Endothelial cell of umbilical vein (primary cell): Measurements from ENCODE around the gene ADGRL3. TPM values are rescaled to one million over a fixed set of nuclear protein-coding genes. Genes with fewer than 3 reads are reported as not detected.
"Not testable (repeated sequence)": the region's sequence is repeated elsewhere in the genome, so short reads cannot be mapped to it uniquely, and the experiment has no call there.

Source experiments
- BruUV-seq: library from RNA; stranded (reverse); fragments of 400-500 nt; replicated peaks from 2 replicates; lab custom pipeline; 2021; lab: Mats Ljungman, UMichigan
- CTCF ChIA-PET: fragments of 300-600, 350-600 bp; sonication (Branson Sonifier 250); formaldehyde crosslinking; loops from one replicate; lab custom pipeline; 2021; ENCODE audit warnings: antibody characterized with exemption, inconsistent platforms; lab: Charles Lee
- POLR2A ChIA-PET: fragments of 300-600, 350-600 bp; sonication (Branson Sonifier 250); formaldehyde crosslinking; loops from one replicate; lab custom pipeline; 2021; ENCODE audit warnings: antibody characterized with exemption, inconsistent platforms; lab: Charles Lee
- DNase-seq: peaks from one replicate; pipeline ENCODE4 v3.0.0-alpha.2; 2011; ENCODE audit warnings: low read depth, low spot score
- FAIRE-seq: peaks from 2 replicates; lab custom pipeline; 2011; peaks lifted over from hg19 to GRCh38; lab: Jason Lieb, UNC
- H2AFZ ChIP-seq: 2 replicates; pipeline ENCODE4 v1.6.0; 2012; ENCODE audit warnings: low read depth, low read length, control low read depth, inconsistent platforms
- H3K27ac ChIP-seq: 2 replicates; pipeline ENCODE4 v1.5.1; 2011; ENCODE audit warnings: low read depth, mild to moderate bottlenecking, control low read depth, low read length, moderate library complexity; ENCODE audit not compliant: insufficient read depth
- H3K27me3 ChIP-seq, 2 experiments: 2 replicates each; pipeline versions ENCODE4 v1.6.0 to v1.6.1; 2011; ENCODE audit warnings: low read length in 2 of 2, mixed read lengths in 1 of 2; ENCODE audit not compliant: control insufficient read depth in 2 of 2, insufficient read depth in 2 of 2
- H3K36me3 ChIP-seq, 2 experiments: 2 replicates in 1 of 2; 3 replicates in 1 of 2; pipeline ENCODE4 v1.5.1; 2011; ENCODE audit warnings: low read length in 2 of 2, mild to moderate bottlenecking in 1 of 2, moderate library complexity in 1 of 2; ENCODE audit not compliant: control insufficient read depth in 2 of 2, insufficient read depth in 2 of 2; ENCODE audit errors: extremely low read depth in 1 of 2
- H3K4me1 ChIP-seq: 3 replicates; pipeline ENCODE4 v1.5.1; 2011; ENCODE audit warnings: mild to moderate bottlenecking, low read length; ENCODE audit not compliant: control insufficient read depth, insufficient read depth; ENCODE audit errors: extremely low read depth
- H3K4me2 ChIP-seq: 2 replicates; pipeline ENCODE4 v1.6.1; 2011; ENCODE audit warnings: low read length, control low read depth, mixed read lengths; ENCODE audit not compliant: insufficient read depth
- H3K4me3 ChIP-seq, 3 experiments: fragments of 200-600 bp in 1 of 3; sonication (generic), shearing (Covaris generic) in 1 of 3; replicated peaks in 1 of 3; 2 replicates each; pipeline ENCODE4 v1.5.1; 2011 to 2016; ENCODE audit warnings: control low read depth in 3 of 3, low read length in 3 of 3, mild to moderate bottlenecking in 2 of 3, inconsistent platforms in 1 of 3, low read depth in 1 of 3, moderate library complexity in 1 of 3; ENCODE audit not compliant: insufficient read depth in 1 of 3
- H3K79me2 ChIP-seq: 2 replicates; pipeline ENCODE4 v1.6.0; 2012; ENCODE audit warnings: low read length, inconsistent platforms; ENCODE audit not compliant: control insufficient read depth, insufficient read depth
- H3K9ac ChIP-seq: replicated peaks from 2 replicates; pipeline ENCODE3; 2011; ENCODE audit warnings: low read length, control low read depth; ENCODE audit not compliant: insufficient read depth; ENCODE audit errors: extremely low read depth
- H3K9me1 ChIP-seq: replicated peaks from 3 replicates; pipeline ENCODE4 v1.6.0; 2011; ENCODE audit warnings: mild to moderate bottlenecking, low read length; ENCODE audit not compliant: control insufficient read depth, insufficient read depth; ENCODE audit errors: extremely low read depth
- H3K9me3 ChIP-seq: replicated peaks from 2 replicates; pipeline ENCODE4 v1.5.1; 2012; ENCODE audit warnings: low read length, inconsistent platforms; ENCODE audit not compliant: control insufficient read depth, insufficient read depth
- H4K20me1 ChIP-seq: replicated peaks from 2 replicates; pipeline ENCODE3; 2011; ENCODE audit warnings: mild to moderate bottlenecking, low read length; ENCODE audit not compliant: control insufficient read depth, insufficient read depth; ENCODE audit errors: extremely low read depth
- EZH2 ChIP-seq: IDR thresholded peaks from 2 replicates; pipeline ENCODE4 v1.6.1; 2012; ENCODE audit warnings: borderline replicate concordance, low read depth, mild to moderate bottlenecking, moderate library complexity, low read length, inconsistent platforms; ENCODE audit not compliant: severe bottlenecking
- FOS ChIP-seq: IDR thresholded peaks from 2 replicates; pipeline ENCODE4 v1.6.1; 2011; ENCODE audit warnings: mild to moderate bottlenecking, low read length, moderate library complexity, borderline replicate concordance; ENCODE audit not compliant: insufficient read depth
- GATA2 ChIP-seq: IDR thresholded peaks from 2 replicates; pipeline ENCODE4 v1.7.0; 2011; ENCODE audit warnings: low read depth, mild to moderate bottlenecking, moderate library complexity, mixed read lengths, low read length; ENCODE audit not compliant: insufficient read length, insufficient read depth
- JUN ChIP-seq: IDR thresholded peaks from 2 replicates; pipeline ENCODE4 v1.6.1; 2011; ENCODE audit warnings: borderline replicate concordance, low read depth; ENCODE audit not compliant: insufficient read length, insufficient read depth
- MYC ChIP-seq: IDR thresholded peaks from one replicate; pipeline ENCODE4 v1.6.1; 2011; ENCODE audit warnings: mild to moderate bottlenecking, low read depth, low read length
- POLR2A ChIP-seq: IDR thresholded peaks from 2 replicates; pipeline ENCODE4 v1.6.1; 2012; ENCODE audit warnings: low read depth, mild to moderate bottlenecking, control low read depth, low read length
- POLR2AphosphoS5 ChIP-seq: IDR thresholded peaks from 2 replicates; pipeline ENCODE4 v1.6.1; 2012; ENCODE audit warnings: low read depth, mild to moderate bottlenecking, control low read depth, low read length, moderate library complexity; ENCODE audit not compliant: insufficient read depth
- dilution Hi-C: fragments of 300-500 bp; cut with MboI; formaldehyde crosslinking; loops from one replicate; pipeline ENCODE4 v1.15.0; 2019; ENCODE audit warnings: low sequenced_read_pairs; ENCODE audit not compliant: extremely low pct_ligation_motif_present
- intact Hi-C: fragments of 100-400 bp; cut with micrococcal nuclease; formaldehyde crosslinking; loops from one replicate; pipeline ENCODE4 v1.10.0; 2022
- polyA plus RNA-seq, 4 experiments: library from polyadenylated mRNA; depleted of rRNA in 3 of 4; stranded (reverse) in 3 of 4; unstranded in 1 of 4; fragments of >200 nt; gene quantifications; 2 replicates each; pipeline versions ENCODE4 v1.2.1 to v1.2.3, GENCODE V29; 2011 to 2012; ENCODE audit warnings: missing spikeins in 1 of 4
- total RNA-seq: library from RNA; stranded (reverse); gene quantifications from 2 replicates; pipeline ENCODE4 v1.2.3, GENCODE V29; 2021
- TF ChIP-seq, protein P1 (sequence below), 2 donors: IDR thresholded peaks; 1 replicate in 1 of 2; 2 replicates in 1 of 2; pipeline ENCODE4 v1.5.1; 2011; ENCODE audit warnings: low read length in 2 of 2, mild to moderate bottlenecking in 2 of 2, moderate library complexity in 2 of 2, control low read depth in 1 of 2, inconsistent platforms in 1 of 2, low read depth in 1 of 2; ENCODE audit not compliant: insufficient read depth in 1 of 2; ENCODE audit errors: extremely low read depth in 1 of 2
- TF ChIP-seq, protein P2 (sequence below): IDR thresholded peaks from 2 replicates; pipeline ENCODE4 v1.6.1; 2011; ENCODE audit not compliant: insufficient read depth, insufficient read length

ADGRL3 gene
- total and polyA plus RNA-seq, 2 donors (not counting 3 experiments of a cell fraction or from before 2014, with no cell fraction given): not detected

DNA sequence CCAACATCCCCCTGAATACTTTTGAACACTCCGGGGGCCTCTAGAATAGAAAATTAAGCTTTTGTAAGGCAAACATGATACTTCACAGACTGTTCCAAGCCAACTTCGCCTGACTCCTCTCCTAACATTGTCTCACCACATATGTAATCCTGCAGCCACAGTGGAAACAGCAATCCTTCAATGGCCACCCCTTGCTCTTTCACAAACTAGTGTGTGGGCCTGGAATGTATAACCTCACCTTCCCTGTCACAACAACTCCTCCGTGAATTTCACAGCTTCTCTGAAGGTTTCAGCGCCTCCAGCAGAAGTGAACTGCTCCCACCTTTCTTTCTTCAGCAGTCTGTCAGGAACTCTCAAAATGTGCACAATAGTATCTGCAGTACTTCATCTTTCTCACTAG lies 185.1 kb downstream of the ADGRL3 start:
- DNase-seq (no peak), FAIRE-seq (no peak)
- dilution Hi-C loops: no loop called here
- no peaks in the 10 kb centered on the region for H4K20me1 ChIP-seq
- no TSS peak for BruUV-seq
- intact Hi-C loops: no loop called here
- no peaks in the 10 kb centered on the region for H3K9me3 ChIP-seq
- H3K79me2 ChIP-seq: no peaks in the 10 kb centered on the region
- no peak for TF ChIP-seq POLR2AphosphoS5
- no peak for TF ChIP-seq JUN
- no peak for TF ChIP-seq EZH2
- TF ChIP-seq FOS: no peak
- TF ChIP-seq, protein P1, sequence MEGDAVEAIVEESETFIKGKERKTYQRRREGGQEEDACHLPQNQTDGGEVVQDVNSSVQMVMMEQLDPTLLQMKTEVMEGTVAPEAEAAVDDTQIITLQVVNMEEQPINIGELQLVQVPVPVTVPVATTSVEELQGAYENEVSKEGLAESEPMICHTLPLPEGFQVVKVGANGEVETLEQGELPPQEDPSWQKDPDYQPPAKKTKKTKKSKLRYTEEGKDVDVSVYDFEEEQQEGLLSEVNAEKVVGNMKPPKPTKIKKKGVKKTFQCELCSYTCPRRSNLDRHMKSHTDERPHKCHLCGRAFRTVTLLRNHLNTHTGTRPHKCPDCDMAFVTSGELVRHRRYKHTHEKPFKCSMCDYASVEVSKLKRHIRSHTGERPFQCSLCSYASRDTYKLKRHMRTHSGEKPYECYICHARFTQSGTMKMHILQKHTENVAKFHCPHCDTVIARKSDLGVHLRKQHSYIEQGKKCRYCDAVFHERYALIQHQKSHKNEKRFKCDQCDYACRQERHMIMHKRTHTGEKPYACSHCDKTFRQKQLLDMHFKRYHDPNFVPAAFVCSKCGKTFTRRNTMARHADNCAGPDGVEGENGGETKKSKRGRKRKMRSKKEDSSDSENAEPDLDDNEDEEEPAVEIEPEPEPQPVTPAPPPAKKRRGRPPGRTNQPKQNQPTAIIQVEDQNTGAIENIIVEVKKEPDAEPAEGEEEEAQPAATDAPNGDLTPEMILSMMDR (IDR thresholded peaks at IDR 0.05; ENCODE audit: extremely low read depth in 1 of 2, insufficient read depth in 1 of 2, low read depth in 1 of 2, low read length in 2 of 2): no peak
- no peak for TF ChIP-seq GATA2
- TF ChIP-seq MYC: no peak
- TF ChIP-seq, protein P2, sequence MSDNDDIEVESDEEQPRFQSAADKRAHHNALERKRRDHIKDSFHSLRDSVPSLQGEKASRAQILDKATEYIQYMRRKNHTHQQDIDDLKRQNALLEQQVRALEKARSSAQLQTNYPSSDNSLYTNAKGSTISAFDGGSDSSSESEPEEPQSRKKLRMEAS: no peak
- TF ChIP-seq POLR2A: no peak
- H3K4me3 ChIP-seq: no peak overlapping the region
- ChIA-PET CTCF (no interaction called here), POLR2A (no interaction called here)
- H3K9me1 ChIP-seq: no peaks in the 10 kb centered on the region
- no peak overlapping the region for H2AFZ ChIP-seq
- no peak overlapping the region for H3K4me2 ChIP-seq
- H3K36me3 ChIP-seq: no peaks in the 10 kb centered on the region
- no peak overlapping the region for H3K9ac ChIP-seq
- H3K27me3 ChIP-seq: no peaks in the 10 kb centered on the region
- no peak overlapping the region for H3K27ac ChIP-seq
- no peaks in the 10 kb centered on the region for H3K4me1 ChIP-seq

DNA sequence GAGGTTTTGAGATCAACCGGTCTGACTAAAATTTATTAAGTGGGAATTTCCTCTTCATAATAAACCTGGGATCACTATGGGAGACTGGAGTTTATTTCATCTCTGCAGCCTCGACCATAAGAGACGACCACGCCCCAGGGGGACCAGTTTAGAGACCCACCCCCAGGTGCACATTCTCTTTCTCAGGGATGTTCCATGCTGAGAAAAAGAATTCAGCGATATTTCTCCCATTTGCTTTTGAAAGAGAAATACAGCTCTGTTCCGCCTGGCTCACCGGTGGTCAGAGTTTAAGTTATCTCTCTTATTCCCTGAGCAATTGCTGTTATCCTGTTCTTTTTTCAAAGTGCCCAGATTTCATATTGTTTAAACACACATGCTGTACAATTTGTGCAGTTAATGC lies 187.2 kb downstream of the ADGRL3 start:
- H3K9ac ChIP-seq, H3K9me3 ChIP-seq, H3K27ac ChIP-seq, DNase-seq, CTCF ChIA-PET, H3K27me3 ChIP-seq, BruUV-seq, H4K20me1 ChIP-seq, FAIRE-seq, dilution Hi-C loops, H2AFZ ChIP-seq, H3K36me3 ChIP-seq, H3K4me3 ChIP-seq, intact Hi-C loops, H3K79me2 ChIP-seq, H3K9me1 ChIP-seq, POLR2A ChIA-PET, H3K4me2 ChIP-seq, H3K4me1 ChIP-seq: not testable (repeated sequence)
